HL-60 (cell line): ENCODE measurements around the gene COL5A2.

Experiments
- DNase-seq, 2 experiments: peaks; one replicate each; pipeline ENCODE4 v3.0.0-alpha.2; 2010 to 2020; ENCODE audit warnings: low read depth in 1 of 2, low spot score in 1 of 2
- H3K27ac ChIP-seq: fragments of 250-450 bp; sonication (Bioruptor Pico); replicated peaks from 2 replicates; pipeline ENCODE4 v1.5.1; 2020; ENCODE audit warnings: mild to moderate bottlenecking, moderate library complexity
- H3K27me3 ChIP-seq: fragments of 250-450 bp; sonication (Bioruptor Pico); 2 replicates; pipeline ENCODE4 v1.5.1; 2021; ENCODE audit warnings: mild to moderate bottlenecking, moderate library complexity; ENCODE audit not compliant: insufficient read depth, poor library complexity, severe bottlenecking
- H3K4me3 ChIP-seq: replicated peaks from 2 replicates; pipeline ENCODE4 v1.5.1; 2011; ENCODE audit warnings: mild to moderate bottlenecking, control low read depth, low read length; ENCODE audit not compliant: insufficient read depth
- GABPA ChIP-seq: IDR thresholded peaks from 2 replicates; pipeline ENCODE4 v1.6.1; 2012; ENCODE audit warnings: low read depth
- POLR2AphosphoS5 ChIP-seq: IDR thresholded peaks from 2 replicates; pipeline ENCODE4 v1.6.1; 2012; ENCODE audit warnings: low read depth
- SPI1 ChIP-seq: IDR thresholded peaks from 2 replicates; pipeline ENCODE4 v1.6.1; 2012; ENCODE audit warnings: low read depth, mild to moderate bottlenecking, borderline replicate concordance
- TF ChIP-seq, protein P1 (sequence below): IDR thresholded peaks from one replicate; pipeline ENCODE4 v1.5.1; 2011; ENCODE audit warnings: low read length, control low read depth, inconsistent platforms; ENCODE audit not compliant: insufficient read depth
- TF ChIP-seq, protein P2 (sequence below): IDR thresholded peaks from 2 replicates; pipeline ENCODE4 v1.6.1; 2012; ENCODE audit warnings: low read depth; ENCODE audit not compliant: insufficient replicate concordance

Gene COL5A2

GRCh38 chr2:189056200-189057106, 123.1 kb downstream of the COL5A2 start:
- no peak overlapping the region for H3K4me3 ChIP-seq
- no peaks in the 10 kb centered on the region for H3K27me3 ChIP-seq
- TF ChIP-seq SPI1 (no peak), POLR2AphosphoS5 (no peak), GABPA (no peak)
- TF ChIP-seq, protein P1, sequence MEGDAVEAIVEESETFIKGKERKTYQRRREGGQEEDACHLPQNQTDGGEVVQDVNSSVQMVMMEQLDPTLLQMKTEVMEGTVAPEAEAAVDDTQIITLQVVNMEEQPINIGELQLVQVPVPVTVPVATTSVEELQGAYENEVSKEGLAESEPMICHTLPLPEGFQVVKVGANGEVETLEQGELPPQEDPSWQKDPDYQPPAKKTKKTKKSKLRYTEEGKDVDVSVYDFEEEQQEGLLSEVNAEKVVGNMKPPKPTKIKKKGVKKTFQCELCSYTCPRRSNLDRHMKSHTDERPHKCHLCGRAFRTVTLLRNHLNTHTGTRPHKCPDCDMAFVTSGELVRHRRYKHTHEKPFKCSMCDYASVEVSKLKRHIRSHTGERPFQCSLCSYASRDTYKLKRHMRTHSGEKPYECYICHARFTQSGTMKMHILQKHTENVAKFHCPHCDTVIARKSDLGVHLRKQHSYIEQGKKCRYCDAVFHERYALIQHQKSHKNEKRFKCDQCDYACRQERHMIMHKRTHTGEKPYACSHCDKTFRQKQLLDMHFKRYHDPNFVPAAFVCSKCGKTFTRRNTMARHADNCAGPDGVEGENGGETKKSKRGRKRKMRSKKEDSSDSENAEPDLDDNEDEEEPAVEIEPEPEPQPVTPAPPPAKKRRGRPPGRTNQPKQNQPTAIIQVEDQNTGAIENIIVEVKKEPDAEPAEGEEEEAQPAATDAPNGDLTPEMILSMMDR: no peak
- TF ChIP-seq, protein P2, sequence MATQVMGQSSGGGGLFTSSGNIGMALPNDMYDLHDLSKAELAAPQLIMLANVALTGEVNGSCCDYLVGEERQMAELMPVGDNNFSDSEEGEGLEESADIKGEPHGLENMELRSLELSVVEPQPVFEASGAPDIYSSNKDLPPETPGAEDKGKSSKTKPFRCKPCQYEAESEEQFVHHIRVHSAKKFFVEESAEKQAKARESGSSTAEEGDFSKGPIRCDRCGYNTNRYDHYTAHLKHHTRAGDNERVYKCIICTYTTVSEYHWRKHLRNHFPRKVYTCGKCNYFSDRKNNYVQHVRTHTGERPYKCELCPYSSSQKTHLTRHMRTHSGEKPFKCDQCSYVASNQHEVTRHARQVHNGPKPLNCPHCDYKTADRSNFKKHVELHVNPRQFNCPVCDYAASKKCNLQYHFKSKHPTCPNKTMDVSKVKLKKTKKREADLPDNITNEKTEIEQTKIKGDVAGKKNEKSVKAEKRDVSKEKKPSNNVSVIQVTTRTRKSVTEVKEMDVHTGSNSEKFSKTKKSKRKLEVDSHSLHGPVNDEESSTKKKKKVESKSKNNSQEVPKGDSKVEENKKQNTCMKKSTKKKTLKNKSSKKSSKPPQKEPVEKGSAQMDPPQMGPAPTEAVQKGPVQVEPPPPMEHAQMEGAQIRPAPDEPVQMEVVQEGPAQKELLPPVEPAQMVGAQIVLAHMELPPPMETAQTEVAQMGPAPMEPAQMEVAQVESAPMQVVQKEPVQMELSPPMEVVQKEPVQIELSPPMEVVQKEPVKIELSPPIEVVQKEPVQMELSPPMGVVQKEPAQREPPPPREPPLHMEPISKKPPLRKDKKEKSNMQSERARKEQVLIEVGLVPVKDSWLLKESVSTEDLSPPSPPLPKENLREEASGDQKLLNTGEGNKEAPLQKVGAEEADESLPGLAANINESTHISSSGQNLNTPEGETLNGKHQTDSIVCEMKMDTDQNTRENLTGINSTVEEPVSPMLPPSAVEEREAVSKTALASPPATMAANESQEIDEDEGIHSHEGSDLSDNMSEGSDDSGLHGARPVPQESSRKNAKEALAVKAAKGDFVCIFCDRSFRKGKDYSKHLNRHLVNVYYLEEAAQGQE: no peak
- DNase-seq: no peak
- H3K27ac ChIP-seq: no peak overlapping the region

- H3K4me3 ChIP-seq: no peak overlapping the region
- TF ChIP-seq, protein P1: no peak
- no peak for TF ChIP-seq POLR2AphosphoS5
- TF ChIP-seq GABPA: no peak
- TF ChIP-seq, protein P2: no peak
- TF ChIP-seq SPI1: no peak
- H3K27me3 ChIP-seq: no peaks in the 10 kb centered on the region
- no peak for DNase-seq
- H3K27ac ChIP-seq: no peak overlapping the region
Observed at GRCh38 chr2:189050165-189050712, 129.3 kb downstream of the COL5A2 start.

DNA sequence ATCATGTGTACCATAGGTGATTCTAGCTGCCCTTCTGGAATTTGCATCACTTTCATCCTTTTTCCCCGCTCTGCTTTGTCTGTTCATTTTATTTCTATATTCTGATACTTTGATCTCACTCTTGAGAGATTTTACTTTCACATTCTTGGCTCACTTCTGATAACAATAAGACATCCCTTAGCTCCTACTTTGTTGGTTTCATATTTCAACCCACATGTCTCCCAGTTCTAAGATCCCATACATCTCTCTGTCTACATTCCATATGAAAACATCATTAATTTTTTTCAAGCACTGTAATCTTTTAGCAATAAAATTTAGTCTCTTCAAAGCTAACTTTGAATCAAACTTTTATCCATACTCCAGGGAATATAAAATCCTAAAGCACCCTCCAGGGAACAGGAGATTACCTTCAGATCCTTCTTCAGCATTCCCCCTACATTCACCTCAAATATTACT, 129.8 kb downstream of the COL5A2 start:
- no peak overlapping the region for H3K27ac ChIP-seq

More for the DNA sequence above, 129.8 kb downstream of the COL5A2 start:
- Histone ChIP-seq H3K4me3 (no peak overlapping the region), H3K27me3 (no peaks in the 10 kb centered on the region)
- DNase-seq: no peak
- TF ChIP-seq POLR2AphosphoS5 (no peak), GABPA (no peak), SPI1 (no peak)
- TF ChIP-seq, protein P1: no peak
- TF ChIP-seq, protein P2: no peak
